ENCODE results near the gene CYB5R2.

DNA sequence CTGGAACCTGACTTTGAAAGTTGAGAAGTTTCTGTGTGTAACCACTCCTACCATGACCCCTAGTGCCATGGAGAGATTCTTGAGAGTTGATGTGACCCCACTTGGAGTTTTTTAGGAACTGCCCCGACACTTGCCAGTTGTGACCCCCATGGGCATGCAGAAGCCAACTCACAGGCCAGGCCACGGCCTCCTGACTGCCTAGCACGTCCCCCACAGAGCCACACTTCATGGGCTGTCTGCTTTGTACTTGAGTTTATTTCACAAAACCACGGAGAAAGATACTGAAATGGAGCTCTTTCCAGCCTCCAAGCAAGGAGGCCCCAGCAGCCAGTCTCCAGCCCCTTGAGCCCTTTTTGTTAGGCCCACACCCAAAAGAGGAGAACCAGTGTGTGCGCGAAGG lies 8.4 kb downstream of the CYB5R2 start:
- TF ChIP-seq, protein P1, sequence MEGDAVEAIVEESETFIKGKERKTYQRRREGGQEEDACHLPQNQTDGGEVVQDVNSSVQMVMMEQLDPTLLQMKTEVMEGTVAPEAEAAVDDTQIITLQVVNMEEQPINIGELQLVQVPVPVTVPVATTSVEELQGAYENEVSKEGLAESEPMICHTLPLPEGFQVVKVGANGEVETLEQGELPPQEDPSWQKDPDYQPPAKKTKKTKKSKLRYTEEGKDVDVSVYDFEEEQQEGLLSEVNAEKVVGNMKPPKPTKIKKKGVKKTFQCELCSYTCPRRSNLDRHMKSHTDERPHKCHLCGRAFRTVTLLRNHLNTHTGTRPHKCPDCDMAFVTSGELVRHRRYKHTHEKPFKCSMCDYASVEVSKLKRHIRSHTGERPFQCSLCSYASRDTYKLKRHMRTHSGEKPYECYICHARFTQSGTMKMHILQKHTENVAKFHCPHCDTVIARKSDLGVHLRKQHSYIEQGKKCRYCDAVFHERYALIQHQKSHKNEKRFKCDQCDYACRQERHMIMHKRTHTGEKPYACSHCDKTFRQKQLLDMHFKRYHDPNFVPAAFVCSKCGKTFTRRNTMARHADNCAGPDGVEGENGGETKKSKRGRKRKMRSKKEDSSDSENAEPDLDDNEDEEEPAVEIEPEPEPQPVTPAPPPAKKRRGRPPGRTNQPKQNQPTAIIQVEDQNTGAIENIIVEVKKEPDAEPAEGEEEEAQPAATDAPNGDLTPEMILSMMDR (IDR thresholded peaks at IDR 0.05; ENCODE audit: low read depth, low read length) = no peak
- TF ChIP-seq MAX (IDR thresholded peaks at IDR 0.05; ENCODE audit: low read depth, low read length) (no peak), POLR2A (IDR thresholded peaks at IDR 0.05; ENCODE audit: extremely low read depth, insufficient read length) (no peak), MYC (IDR thresholded peaks at IDR 0.05; ENCODE audit: low read depth, low read length) (no peak)
